ENCODE data around the gene TMTC4.

DNA sequence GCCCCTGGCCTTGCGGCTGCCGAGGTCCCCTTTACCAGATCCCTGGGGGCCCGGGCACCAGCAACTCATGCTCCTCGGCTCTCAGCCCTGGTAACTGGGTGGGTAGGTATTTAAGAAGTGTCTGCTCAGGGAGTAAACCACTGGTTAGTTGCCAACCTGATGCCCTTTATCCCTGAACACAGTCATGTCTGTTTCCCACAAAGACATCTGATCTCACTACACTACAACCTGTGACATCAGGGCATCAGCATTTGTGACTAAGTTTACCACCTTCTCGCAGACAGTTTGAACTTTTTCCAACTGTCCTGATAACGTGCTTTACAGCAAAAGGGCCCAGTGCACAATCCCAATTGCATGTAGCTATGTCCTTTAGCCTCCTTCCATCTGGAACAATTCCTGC lies 108.1 kb downstream of the TMTC4 start:
- no peak for TF ChIP-seq POLR2AphosphoS5 (IDR thresholded peaks at IDR 0.05)
- TF ChIP-seq, protein P1, sequence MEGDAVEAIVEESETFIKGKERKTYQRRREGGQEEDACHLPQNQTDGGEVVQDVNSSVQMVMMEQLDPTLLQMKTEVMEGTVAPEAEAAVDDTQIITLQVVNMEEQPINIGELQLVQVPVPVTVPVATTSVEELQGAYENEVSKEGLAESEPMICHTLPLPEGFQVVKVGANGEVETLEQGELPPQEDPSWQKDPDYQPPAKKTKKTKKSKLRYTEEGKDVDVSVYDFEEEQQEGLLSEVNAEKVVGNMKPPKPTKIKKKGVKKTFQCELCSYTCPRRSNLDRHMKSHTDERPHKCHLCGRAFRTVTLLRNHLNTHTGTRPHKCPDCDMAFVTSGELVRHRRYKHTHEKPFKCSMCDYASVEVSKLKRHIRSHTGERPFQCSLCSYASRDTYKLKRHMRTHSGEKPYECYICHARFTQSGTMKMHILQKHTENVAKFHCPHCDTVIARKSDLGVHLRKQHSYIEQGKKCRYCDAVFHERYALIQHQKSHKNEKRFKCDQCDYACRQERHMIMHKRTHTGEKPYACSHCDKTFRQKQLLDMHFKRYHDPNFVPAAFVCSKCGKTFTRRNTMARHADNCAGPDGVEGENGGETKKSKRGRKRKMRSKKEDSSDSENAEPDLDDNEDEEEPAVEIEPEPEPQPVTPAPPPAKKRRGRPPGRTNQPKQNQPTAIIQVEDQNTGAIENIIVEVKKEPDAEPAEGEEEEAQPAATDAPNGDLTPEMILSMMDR (IDR thresholded peaks at IDR 0.05; ENCODE audit: poor library complexity, severe bottlenecking), result no peak
- no peak for TF ChIP-seq EZH2 (IDR thresholded peaks at IDR 0.05; ENCODE audit: borderline replicate concordance, insufficient read depth, low read length, poor library complexity, severe bottlenecking)
- no peak for TF ChIP-seq EP300 (conservative IDR thresholded peaks at IDR 0.05; ENCODE audit: poor library complexity, severe bottlenecking)
- TF ChIP-seq TAF1 (IDR thresholded peaks at IDR 0.05; ENCODE audit: low read depth), result no peak
- TF ChIP-seq, protein P2, sequence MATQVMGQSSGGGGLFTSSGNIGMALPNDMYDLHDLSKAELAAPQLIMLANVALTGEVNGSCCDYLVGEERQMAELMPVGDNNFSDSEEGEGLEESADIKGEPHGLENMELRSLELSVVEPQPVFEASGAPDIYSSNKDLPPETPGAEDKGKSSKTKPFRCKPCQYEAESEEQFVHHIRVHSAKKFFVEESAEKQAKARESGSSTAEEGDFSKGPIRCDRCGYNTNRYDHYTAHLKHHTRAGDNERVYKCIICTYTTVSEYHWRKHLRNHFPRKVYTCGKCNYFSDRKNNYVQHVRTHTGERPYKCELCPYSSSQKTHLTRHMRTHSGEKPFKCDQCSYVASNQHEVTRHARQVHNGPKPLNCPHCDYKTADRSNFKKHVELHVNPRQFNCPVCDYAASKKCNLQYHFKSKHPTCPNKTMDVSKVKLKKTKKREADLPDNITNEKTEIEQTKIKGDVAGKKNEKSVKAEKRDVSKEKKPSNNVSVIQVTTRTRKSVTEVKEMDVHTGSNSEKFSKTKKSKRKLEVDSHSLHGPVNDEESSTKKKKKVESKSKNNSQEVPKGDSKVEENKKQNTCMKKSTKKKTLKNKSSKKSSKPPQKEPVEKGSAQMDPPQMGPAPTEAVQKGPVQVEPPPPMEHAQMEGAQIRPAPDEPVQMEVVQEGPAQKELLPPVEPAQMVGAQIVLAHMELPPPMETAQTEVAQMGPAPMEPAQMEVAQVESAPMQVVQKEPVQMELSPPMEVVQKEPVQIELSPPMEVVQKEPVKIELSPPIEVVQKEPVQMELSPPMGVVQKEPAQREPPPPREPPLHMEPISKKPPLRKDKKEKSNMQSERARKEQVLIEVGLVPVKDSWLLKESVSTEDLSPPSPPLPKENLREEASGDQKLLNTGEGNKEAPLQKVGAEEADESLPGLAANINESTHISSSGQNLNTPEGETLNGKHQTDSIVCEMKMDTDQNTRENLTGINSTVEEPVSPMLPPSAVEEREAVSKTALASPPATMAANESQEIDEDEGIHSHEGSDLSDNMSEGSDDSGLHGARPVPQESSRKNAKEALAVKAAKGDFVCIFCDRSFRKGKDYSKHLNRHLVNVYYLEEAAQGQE (IDR thresholded peaks at IDR 0.05; ENCODE audit: borderline replicate concordance), result no peak
- TF ChIP-seq SMC3 (conservative IDR thresholded peaks at IDR 0.05; ENCODE audit: poor library complexity), result no peak
- no peak for TF ChIP-seq RAD21 (conservative IDR thresholded peaks at IDR 0.05)
- TF ChIP-seq MXI1 (conservative IDR thresholded peaks at IDR 0.05; ENCODE audit: poor library complexity, severe bottlenecking), result no peak
